Brain microvascular endothelial cell (primary cell): ENCODE data around the gene TEAD4.
A peak's percentile ranks its signal among the peaks of the same experiment; 100 is the strongest.

Source experiments
- DNase-seq: peaks from one replicate; pipeline ENCODE4 v3.0.0-alpha.2; 2020
- H3K27ac ChIP-seq: fragments of 250-450 bp; sonication (Bioruptor Pico); 2 replicates; pipeline ENCODE4 v1.5.1; 2020; ENCODE audit warnings: mild to moderate bottlenecking, moderate library complexity
- H3K27me3 ChIP-seq: fragments of 250-450 bp; sonication (Bioruptor Pico); replicated peaks from 2 replicates; pipeline ENCODE4 v1.5.1; 2020; ENCODE audit warnings: mild to moderate bottlenecking
- H3K36me3 ChIP-seq: fragments of 250-450 bp; sonication (Bioruptor Pico); replicated peaks from 2 replicates; pipeline ENCODE4 v1.5.1; 2020; ENCODE audit warnings: mild to moderate bottlenecking
- H3K4me3 ChIP-seq: 2 replicates; pipeline ENCODE4 v1.5.1; 2011; ENCODE audit warnings: low read depth, mild to moderate bottlenecking, control low read depth, low read length, moderate library complexity
- in situ Hi-C: cut with HindIII; loops from 2 replicates; pipeline ENCODE4 v1.10.0; 2017; ENCODE audit warnings: low sequenced_read_pairs, low pct_ligation_motif_present
- TF ChIP-seq, protein P1 (sequence below): IDR thresholded peaks from 2 replicates; pipeline ENCODE4 v1.5.1; 2011; ENCODE audit warnings: low read depth, mild to moderate bottlenecking, moderate library complexity, low read length, control low read depth, inconsistent platforms; ENCODE audit errors: missing control alignments

The TEAD4 gene

DNA sequence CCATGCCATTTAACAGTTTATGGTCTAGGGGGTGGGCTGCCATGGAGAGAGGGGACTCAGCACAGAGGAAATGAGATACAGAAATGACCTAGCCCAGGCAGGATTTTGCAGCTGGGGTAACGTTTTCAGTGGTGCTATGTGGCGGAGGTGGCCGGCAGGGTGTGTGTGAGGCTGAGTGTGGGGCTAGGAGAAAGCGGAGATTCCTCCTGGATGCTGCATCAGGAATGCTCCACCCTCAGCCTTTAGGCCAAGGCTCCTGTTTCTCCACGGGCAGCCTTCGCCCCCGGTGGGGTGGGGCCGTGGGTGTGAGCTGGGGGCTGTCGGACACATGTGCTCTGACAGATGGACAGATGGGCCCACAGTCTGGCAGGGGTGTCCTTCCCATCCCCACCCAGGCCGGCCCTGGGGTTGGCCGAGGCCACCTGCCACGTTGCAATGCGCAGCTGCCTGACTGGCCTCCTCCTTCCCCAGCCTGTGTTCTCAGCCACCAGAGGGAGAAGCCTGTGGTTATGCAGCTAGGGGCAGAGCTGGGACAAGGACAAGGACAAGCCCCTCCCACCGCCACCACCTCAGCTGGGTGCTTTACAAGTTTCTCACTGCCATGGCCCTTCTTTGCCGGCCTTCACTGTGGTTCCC lies 44.3 kb downstream of the TEAD4 start:
- no peak for DNase-seq
- H3K4me3 ChIP-seq = no peak overlapping the region
- no peaks in the 10 kb centered on the region for H3K36me3 ChIP-seq
- no peak overlapping the region for H3K27ac ChIP-seq
- TF ChIP-seq, protein P1, sequence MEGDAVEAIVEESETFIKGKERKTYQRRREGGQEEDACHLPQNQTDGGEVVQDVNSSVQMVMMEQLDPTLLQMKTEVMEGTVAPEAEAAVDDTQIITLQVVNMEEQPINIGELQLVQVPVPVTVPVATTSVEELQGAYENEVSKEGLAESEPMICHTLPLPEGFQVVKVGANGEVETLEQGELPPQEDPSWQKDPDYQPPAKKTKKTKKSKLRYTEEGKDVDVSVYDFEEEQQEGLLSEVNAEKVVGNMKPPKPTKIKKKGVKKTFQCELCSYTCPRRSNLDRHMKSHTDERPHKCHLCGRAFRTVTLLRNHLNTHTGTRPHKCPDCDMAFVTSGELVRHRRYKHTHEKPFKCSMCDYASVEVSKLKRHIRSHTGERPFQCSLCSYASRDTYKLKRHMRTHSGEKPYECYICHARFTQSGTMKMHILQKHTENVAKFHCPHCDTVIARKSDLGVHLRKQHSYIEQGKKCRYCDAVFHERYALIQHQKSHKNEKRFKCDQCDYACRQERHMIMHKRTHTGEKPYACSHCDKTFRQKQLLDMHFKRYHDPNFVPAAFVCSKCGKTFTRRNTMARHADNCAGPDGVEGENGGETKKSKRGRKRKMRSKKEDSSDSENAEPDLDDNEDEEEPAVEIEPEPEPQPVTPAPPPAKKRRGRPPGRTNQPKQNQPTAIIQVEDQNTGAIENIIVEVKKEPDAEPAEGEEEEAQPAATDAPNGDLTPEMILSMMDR = peak; percentile 16
- in situ Hi-C loops = no loop called here
- no peaks in the 10 kb centered on the region for H3K27me3 ChIP-seq

GRCh38 chr12:3004655-3005565 lies 45.7 kb downstream of the TEAD4 start:
- H3K27ac ChIP-seq = peak overlapping the region; percentile 51
- in situ Hi-C loops = no loop called here
- TF ChIP-seq, protein P1 = peak; percentile 47
- H3K4me3 ChIP-seq = no peak overlapping the region
- no peak for DNase-seq
- H3K36me3 ChIP-seq = no peaks in the 10 kb centered on the region
- H3K27me3 ChIP-seq = no peaks in the 10 kb centered on the region

DNA sequence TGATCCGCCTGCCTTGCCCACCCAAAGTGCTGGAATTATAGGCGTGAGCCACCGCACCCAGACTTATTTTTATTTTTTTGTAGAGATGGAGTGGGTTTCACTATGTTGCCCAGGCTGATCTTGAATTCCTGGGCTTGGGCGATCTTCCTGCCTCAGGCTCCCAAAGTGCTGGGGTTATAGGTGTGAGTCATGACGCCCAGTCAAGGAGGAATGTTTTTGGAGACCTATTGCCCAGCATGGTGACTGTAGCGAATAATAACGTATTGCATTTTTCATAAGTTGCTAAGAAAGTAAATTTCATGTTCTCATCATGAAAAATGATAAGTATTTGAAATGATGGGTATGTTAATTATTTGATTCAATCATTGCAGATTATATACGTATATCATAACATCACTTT lies 46.5 kb downstream of the TEAD4 start:
- no peaks in the 10 kb centered on the region for H3K36me3 ChIP-seq
- peak overlapping the region; percentile 51 for H3K27ac ChIP-seq

DNA sequence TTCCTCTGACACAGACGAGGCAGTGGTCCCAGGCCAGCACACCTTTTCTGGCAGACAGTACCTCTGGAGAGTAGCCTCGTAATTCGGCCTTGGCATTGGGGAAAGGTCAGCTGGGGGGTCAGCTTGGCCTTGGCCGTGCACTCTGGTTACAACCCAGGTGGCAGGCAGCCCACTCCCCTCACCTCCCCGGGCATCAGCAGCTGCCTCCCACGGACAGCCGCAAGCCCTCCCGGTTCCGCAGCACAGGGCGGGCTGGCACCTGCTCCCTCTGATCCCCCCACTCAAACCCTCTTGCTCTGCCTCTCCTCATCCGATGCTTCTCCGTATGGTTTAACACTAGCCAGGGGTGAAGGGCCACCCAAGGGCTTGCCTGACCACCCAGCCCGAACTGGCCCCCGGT lies 50.6 kb downstream of the TEAD4 start:
- TF ChIP-seq, protein P1 = no peak
- no peak overlapping the region for H3K27ac ChIP-seq
- no peaks in the 10 kb centered on the region for H3K36me3 ChIP-seq
- in situ Hi-C loops = no loop called here
- no peak for DNase-seq
- no peak overlapping the region for H3K4me3 ChIP-seq
- no peaks in the 10 kb centered on the region for H3K27me3 ChIP-seq

More for the DNA sequence above, 46.5 kb downstream of the TEAD4 start:
- DNase-seq = peak; percentile 60
- in situ Hi-C loops = no loop called here
- TF ChIP-seq, protein P1 = no peak
- Histone ChIP-seq H3K27me3 (no peaks in the 10 kb centered on the region), H3K4me3 (no peak overlapping the region)

- no peak for DNase-seq
- in situ Hi-C loops = no loop called here
- Histone ChIP-seq H3K4me3 (no peak overlapping the region), H3K36me3 (no peaks in the 10 kb centered on the region), H3K27me3 (no peaks in the 10 kb centered on the region), H3K27ac (no peak overlapping the region)
- TF ChIP-seq, protein P1 = no peak
These were observed 51.2 kb downstream of the TEAD4 start for GRCh38 chr12:3010214-3010930.
